ENCODE measurements around the gene TAS1R1. TPM values are rescaled to one million over a fixed set of nuclear protein-coding genes. Genes with fewer than 3 reads are reported as not detected.

The TAS1R1 gene
- total RNA-seq, 1 donor from 2014 or later = not detected

GRCh38 chr1:6591644-6592043 lies 36.5 kb downstream of the TAS1R1 start:
- H3K4me1 Mint-ChIP-seq (ENCODE audit: low read depth) = no peaks in the 10 kb centered on the region
- peaks cover 10% of the 10 kb centered on the region for H3K36me3 Mint-ChIP-seq (ENCODE audit: insufficient read depth)
- no peak overlapping the region for H3K27ac Mint-ChIP-seq
- no peak overlapping the region for H3K4me3 Mint-ChIP-seq (ENCODE audit: low read depth)
- no peaks in the 10 kb centered on the region for H3K9me3 Mint-ChIP-seq (ENCODE audit: low read depth)
- no peaks in the 10 kb centered on the region for H3K27me3 Mint-ChIP-seq
- TF ChIP-seq, protein P1, sequence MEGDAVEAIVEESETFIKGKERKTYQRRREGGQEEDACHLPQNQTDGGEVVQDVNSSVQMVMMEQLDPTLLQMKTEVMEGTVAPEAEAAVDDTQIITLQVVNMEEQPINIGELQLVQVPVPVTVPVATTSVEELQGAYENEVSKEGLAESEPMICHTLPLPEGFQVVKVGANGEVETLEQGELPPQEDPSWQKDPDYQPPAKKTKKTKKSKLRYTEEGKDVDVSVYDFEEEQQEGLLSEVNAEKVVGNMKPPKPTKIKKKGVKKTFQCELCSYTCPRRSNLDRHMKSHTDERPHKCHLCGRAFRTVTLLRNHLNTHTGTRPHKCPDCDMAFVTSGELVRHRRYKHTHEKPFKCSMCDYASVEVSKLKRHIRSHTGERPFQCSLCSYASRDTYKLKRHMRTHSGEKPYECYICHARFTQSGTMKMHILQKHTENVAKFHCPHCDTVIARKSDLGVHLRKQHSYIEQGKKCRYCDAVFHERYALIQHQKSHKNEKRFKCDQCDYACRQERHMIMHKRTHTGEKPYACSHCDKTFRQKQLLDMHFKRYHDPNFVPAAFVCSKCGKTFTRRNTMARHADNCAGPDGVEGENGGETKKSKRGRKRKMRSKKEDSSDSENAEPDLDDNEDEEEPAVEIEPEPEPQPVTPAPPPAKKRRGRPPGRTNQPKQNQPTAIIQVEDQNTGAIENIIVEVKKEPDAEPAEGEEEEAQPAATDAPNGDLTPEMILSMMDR (IDR thresholded peaks at IDR 0.05; ENCODE audit: unreplicated experiment) = no peak
- no peak for DNase-seq (ENCODE audit: low spot score, unreplicated experiment)

DNA sequence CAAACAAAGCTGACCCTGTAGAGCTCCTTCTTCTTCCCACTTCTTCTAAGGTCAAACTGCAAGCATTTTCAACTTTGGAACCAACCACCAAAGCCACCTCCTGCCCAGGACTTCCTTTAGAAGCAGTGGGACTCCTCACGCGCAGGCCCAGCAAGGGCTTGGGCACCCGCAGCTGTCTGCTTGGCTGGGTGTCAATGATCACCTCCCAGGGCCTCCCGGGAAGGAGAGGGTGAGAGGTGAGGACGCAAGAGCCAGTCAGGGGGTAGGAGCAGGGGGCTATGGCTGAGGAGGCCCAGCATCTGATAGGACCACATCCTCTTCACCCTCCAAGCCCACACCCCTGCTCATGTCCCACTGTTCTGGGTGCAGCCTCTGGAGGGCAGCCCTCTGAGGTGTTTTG lies 37.3 kb downstream of the TAS1R1 start:
- Mint-ChIP-seq H3K4me3 (ENCODE audit: low read depth) (no peak overlapping the region), H3K4me1 (ENCODE audit: low read depth) (no peaks in the 10 kb centered on the region), H3K9me3 (ENCODE audit: low read depth) (no peaks in the 10 kb centered on the region), H3K36me3 (ENCODE audit: insufficient read depth) (peaks cover 10% of the 10 kb centered on the region), H3K27ac (no peak overlapping the region), H3K27me3 (no peaks in the 10 kb centered on the region)
- DNase-seq (ENCODE audit: low spot score, unreplicated experiment) = no peak
- TF ChIP-seq, protein P1 (IDR thresholded peaks at IDR 0.05; ENCODE audit: unreplicated experiment) = no peak

- no peaks in the 10 kb centered on the region for H3K27me3 Mint-ChIP-seq
- no peak overlapping the region for H3K27ac Mint-ChIP-seq
- TF ChIP-seq, protein P1 (IDR thresholded peaks at IDR 0.05; ENCODE audit: unreplicated experiment) = no peak
- no peak overlapping the region for H3K4me3 Mint-ChIP-seq (ENCODE audit: low read depth)
- no peak for DNase-seq (ENCODE audit: low spot score, unreplicated experiment)
- H3K36me3 Mint-ChIP-seq (ENCODE audit: insufficient read depth) = peaks cover 10% of the 10 kb centered on the region
- H3K4me1 Mint-ChIP-seq (ENCODE audit: low read depth) = no peaks in the 10 kb centered on the region
- H3K9me3 Mint-ChIP-seq (ENCODE audit: low read depth) = no peaks in the 10 kb centered on the region
Observed at GRCh38 chr1:6592865-6593593, 37.9 kb downstream of the TAS1R1 start.

DNA sequence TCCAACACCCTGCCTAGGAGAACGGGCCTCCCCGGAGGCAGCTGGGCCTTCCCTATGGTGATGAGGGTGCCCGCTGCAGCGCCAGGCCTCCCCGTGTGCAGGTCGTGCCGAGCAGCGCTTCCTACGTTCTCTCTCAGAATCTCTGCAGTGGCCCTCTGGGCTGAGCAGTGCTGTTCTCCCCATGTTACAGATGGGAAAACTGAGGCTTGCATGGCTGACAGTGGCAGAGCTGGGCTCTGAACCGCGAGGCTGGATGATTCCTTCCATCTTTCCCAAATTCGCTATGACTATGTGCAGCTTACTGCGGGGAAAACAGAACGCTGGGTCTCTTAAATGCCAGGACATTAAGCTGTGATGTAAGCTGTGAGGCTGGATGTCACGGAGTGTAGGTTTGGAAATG lies 38.7 kb downstream of the TAS1R1 start:
- Mint-ChIP-seq H3K4me3 (ENCODE audit: low read depth) (no peak overlapping the region), H3K4me1 (ENCODE audit: low read depth) (no peaks in the 10 kb centered on the region), H3K27me3 (no peaks in the 10 kb centered on the region), H3K27ac (no peak overlapping the region), H3K9me3 (ENCODE audit: low read depth) (no peaks in the 10 kb centered on the region), H3K36me3 (ENCODE audit: insufficient read depth) (peaks cover 10% of the 10 kb centered on the region)
- TF ChIP-seq, protein P1 (IDR thresholded peaks at IDR 0.05; ENCODE audit: unreplicated experiment) = no peak
- DNase-seq (ENCODE audit: low spot score, unreplicated experiment) = no peak

DNA sequence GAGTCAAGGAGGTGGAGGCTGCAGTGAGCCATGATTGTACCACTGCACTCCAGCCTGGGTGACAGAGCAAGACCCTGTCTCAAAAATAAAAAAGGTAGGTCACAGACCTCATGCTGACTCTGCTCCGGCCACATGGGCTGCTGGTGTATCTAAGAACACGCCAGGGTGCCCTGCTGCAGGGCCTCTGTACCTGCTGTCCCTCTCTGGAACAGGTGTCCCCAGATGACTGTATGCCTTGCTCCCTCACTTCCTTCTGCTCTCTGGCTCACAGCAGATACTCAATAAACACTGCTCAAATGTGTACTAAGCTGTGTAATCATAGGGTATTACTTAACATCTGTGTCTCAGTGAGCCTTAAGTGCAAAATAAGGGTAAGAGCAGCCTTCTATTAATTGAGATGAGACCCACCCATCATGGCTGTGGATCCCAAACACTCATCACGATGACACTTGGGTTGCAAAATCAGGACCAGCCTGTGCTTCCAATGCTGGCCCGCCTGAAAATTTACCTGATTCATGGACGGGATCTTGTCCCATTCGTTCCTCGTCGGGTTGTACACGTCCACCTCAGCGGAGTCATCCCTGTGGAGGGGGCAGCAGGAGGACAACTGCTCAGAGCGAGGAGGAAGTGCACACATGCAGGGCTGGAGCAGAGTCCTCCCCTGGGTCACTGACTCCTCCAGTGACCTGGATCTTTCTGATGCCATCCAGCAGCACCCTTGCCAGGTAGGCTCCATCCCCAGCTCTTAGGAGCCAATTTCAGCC lies 40.1 kb downstream of the TAS1R1 start:
- Mint-ChIP-seq H3K27ac (no peak overlapping the region), H3K4me3 (ENCODE audit: low read depth) (no peak overlapping the region), H3K9me3 (ENCODE audit: low read depth) (no peaks in the 10 kb centered on the region), H3K27me3 (no peaks in the 10 kb centered on the region), H3K4me1 (ENCODE audit: low read depth) (peaks cover 2% of the 10 kb centered on the region), H3K36me3 (ENCODE audit: insufficient read depth) (peaks cover 10% of the 10 kb centered on the region)
- DNase-seq (ENCODE audit: low spot score, unreplicated experiment) = no peak
- TF ChIP-seq, protein P1 (IDR thresholded peaks at IDR 0.05; ENCODE audit: unreplicated experiment) = no peak
